OCI-LY7 (cell line): ENCODE results near the gene DNAJB9. TPM values are rescaled to one million over a fixed set of nuclear protein-coding genes. Genes with fewer than 3 reads are reported as not detected.
A peak's percentile ranks its signal among the peaks of the same experiment; 100 is the strongest.

Experiments
- BruUV-seq: library from RNA; stranded (reverse); fragments of 400-500 nt; replicated peaks from 2 replicates; lab custom pipeline; 2021; lab: Mats Ljungman, UMichigan
- CTCF ChIA-PET: fragments of 300-600 bp; sonication (Branson Sonifier 250); formaldehyde crosslinking; loops from one replicate; lab custom pipeline; 2022; ENCODE audit warnings: antibody characterized with exemption; ENCODE audit not compliant: unreplicated experiment; lab: Charles Lee
- POLR2A ChIA-PET: fragments of 300-600 bp; sonication (Branson Sonifier 250); formaldehyde crosslinking; loops from one replicate; lab custom pipeline; 2022; ENCODE audit warnings: antibody characterized with exemption; lab: Charles Lee
- DNase-seq: peaks from one replicate; pipeline ENCODE4 v3.0.0-alpha.2; 2015; ENCODE audit warnings: low spot score
- H2AFZ ChIP-seq: fragments of 200-600 bp; sonication (generic), shearing (Covaris generic); 2 replicates; pipeline ENCODE4 v1.6.1; 2014; ENCODE audit warnings: mild to moderate bottlenecking, antibody characterized with exemption, low read length, moderate library complexity
- H3K27ac ChIP-seq: fragments of 200-600 bp; sonication (generic); 2 replicates; pipeline ENCODE4 v1.5.1; 2014; ENCODE audit warnings: mixed run types, low read depth, mild to moderate bottlenecking, moderate library complexity, low read length, inconsistent platforms; ENCODE audit not compliant: poor library complexity, severe bottlenecking
- H3K36me3 ChIP-seq: fragments of 200-600 bp; sonication (generic); 2 replicates; pipeline ENCODE4 v1.6.1; 2014; ENCODE audit warnings: mild to moderate bottlenecking, antibody characterized with exemption, low read length, moderate library complexity, mixed read lengths; ENCODE audit not compliant: insufficient read depth
- H3K4me1 ChIP-seq: fragments of 200-600 bp; sonication (generic); 2 replicates; pipeline ENCODE4 v1.5.1; 2014; ENCODE audit warnings: mild to moderate bottlenecking, low read length; ENCODE audit not compliant: insufficient read depth, poor library complexity, severe bottlenecking
- H3K4me2 ChIP-seq: fragments of 200-600 bp; sonication (generic); 2 replicates; pipeline ENCODE4 v1.6.1; 2014; ENCODE audit warnings: mild to moderate bottlenecking, low read length
- H3K4me3 ChIP-seq: fragments of 200-600 bp; sonication (generic); 2 replicates; pipeline ENCODE4 v1.5.1; 2014; ENCODE audit warnings: mild to moderate bottlenecking, low read depth, low read length; ENCODE audit not compliant: poor library complexity, severe bottlenecking
- H3K79me2 ChIP-seq: fragments of 200-600 bp; sonication (generic); 2 replicates; pipeline ENCODE4 v1.6.1; 2016; ENCODE audit warnings: low read depth, mild to moderate bottlenecking, low read length, moderate library complexity, mixed read lengths; ENCODE audit not compliant: insufficient read depth
- H3K9me2 ChIP-seq: fragments of 200-600 bp; sonication (generic); 2 replicates; pipeline ENCODE4 v1.6.1; 2016; ENCODE audit warnings: mild to moderate bottlenecking, low read length, mixed read lengths; ENCODE audit not compliant: insufficient read depth
- H3K9me3 ChIP-seq: fragments of 200-600 bp; sonication (generic); 2 replicates; pipeline ENCODE4 v1.6.1; 2014; ENCODE audit warnings: mild to moderate bottlenecking, mixed run types, low read length, mixed read lengths
- H4K20me1 ChIP-seq: fragments of 200-600 bp; sonication (generic); 2 replicates; pipeline ENCODE4 v1.6.1; 2014; ENCODE audit warnings: mild to moderate bottlenecking, antibody characterized with exemption, low read length, moderate library complexity, mixed read lengths; ENCODE audit not compliant: insufficient read depth
- CTCF ChIP-seq: fragments of 200-600 bp; sonication (generic); conservative IDR thresholded peaks from 2 replicates; pipeline ENCODE4 v1.5.1; 2014; ENCODE audit warnings: mild to moderate bottlenecking, antibody characterized with exemption, low read length, moderate library complexity, mixed read lengths
- EZH2phosphoT487 ChIP-seq: fragments of 200-600 bp; sonication (generic); IDR thresholded peaks from 2 replicates; pipeline ENCODE4 v1.6.1; 2018; ENCODE audit warnings: low read depth, borderline replicate concordance, mild to moderate bottlenecking, mixed run types, antibody characterized with exemption, low read length, moderate library complexity, mixed read lengths
- intact Hi-C: fragments of 100-400 bp; cut with micrococcal nuclease; formaldehyde crosslinking; loops from one replicate; pipeline ENCODE4 v1.10.0; 2022; ENCODE audit not compliant: unreplicated experiment
- total RNA-seq, 2 experiments: library from RNA; depleted of rRNA in 1 of 2; stranded (reverse); fragments of >200 nt in 1 of 2; shearing (Covaris generic) in 1 of 2; gene quantifications; 2 replicates each; pipeline ENCODE4 v1.2.3, GENCODE V29; 2014 to 2022

Gene DNAJB9
- total RNA-seq, 2 experiments from 2014 or later, result 11.4 to 20.3 TPM

GRCh38 chr7:108572480-108572879 is 2.8 kb downstream of the DNAJB9 start:
- peaks cover 55% of the 10 kb centered on the region for H3K79me2 ChIP-seq
- POLR2A ChIA-PET, result interaction anchor here (1.3 kb wide), 1 partner anchor 21 kb away, joined by 3 read pairs; no protein-coding TSS in a partner anchor
- no peak for DNase-seq
- TF ChIP-seq EZH2phosphoT487, result no peak
- TF ChIP-seq CTCF, result no peak
- no TSS peak for BruUV-seq
- no peak overlapping the region for H2AFZ ChIP-seq
- CTCF ChIA-PET, result no interaction called here
- H3K4me1 ChIP-seq, result peaks cover 22% of the 10 kb centered on the region
- H3K4me3 ChIP-seq, result no peak overlapping the region
- intact Hi-C loops, result no loop called here
- H3K36me3 ChIP-seq, result peaks cover 54% of the 10 kb centered on the region
- H3K9me2 ChIP-seq, result no peaks in the 10 kb centered on the region
- H4K20me1 ChIP-seq, result peaks cover 7% of the 10 kb centered on the region; the same call in 1 of the 2 replicates
- 0 out of 2 replicates have a peak, but pooled peaks cover 2% of the 10 kb centered on the region for H3K9me3 ChIP-seq
- 0 out of 2 replicates have a peak overlapping the region, but pooled peaks have one; percentile 2 for H3K4me2 ChIP-seq
- H3K27ac ChIP-seq, result no peak overlapping the region

- H4K20me1 ChIP-seq, result peaks cover 7% of the 10 kb centered on the region; the same call in 1 of the 2 replicates
- ChIA-PET CTCF (no interaction called here), POLR2A (interaction anchor here (0.7 to 2.0 kb wide), 3 partner anchors 17 to 684 kb away, joined by 4 to 6 read pairs (median 5); no protein-coding TSS in a partner anchor)
- no peak overlapping the region for H3K4me2 ChIP-seq
- no peak for DNase-seq
- TF ChIP-seq CTCF (no peak), EZH2phosphoT487 (no peak)
- intact Hi-C loops, result no loop called here
- H3K36me3 ChIP-seq, result peaks cover 70% of the 10 kb centered on the region
- peaks cover 12% of the 10 kb centered on the region for H3K4me1 ChIP-seq
- BruUV-seq, result no TSS peak
- no peak overlapping the region for H3K4me3 ChIP-seq
- H3K9me3 ChIP-seq, result peaks cover 4% of the 10 kb centered on the region; the same call in 1 of the 2 replicates
- H3K27ac ChIP-seq, result no peak overlapping the region
- H3K79me2 ChIP-seq, result peaks cover 39% of the 10 kb centered on the region
- H2AFZ ChIP-seq, result no peak overlapping the region
- no peaks in the 10 kb centered on the region for H3K9me2 ChIP-seq
These were observed 5.5 kb downstream of the DNAJB9 start for GRCh38 chr7:108575156-108575555.

DNA sequence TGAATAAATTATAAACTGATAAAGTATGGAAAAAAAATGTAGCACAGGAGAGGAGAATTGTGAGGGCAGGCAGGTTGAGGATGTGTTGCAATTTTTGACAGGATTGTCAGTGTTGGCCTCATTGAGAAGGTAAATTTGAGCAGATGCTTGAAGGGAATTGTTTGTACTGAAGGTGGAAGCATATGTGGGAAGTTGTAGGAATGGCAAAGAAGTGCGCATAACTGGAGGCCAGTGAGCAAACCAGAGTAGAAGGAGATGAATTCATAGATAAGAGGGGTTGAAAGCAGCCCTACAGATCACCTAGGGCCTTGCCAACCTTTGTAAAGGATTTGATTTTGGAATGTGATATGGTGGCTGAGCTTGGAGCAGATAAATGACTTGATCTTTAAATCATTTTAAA is 6.4 kb downstream of the DNAJB9 start:
- no peak for DNase-seq
- Histone ChIP-seq H3K4me3 (no peak overlapping the region), H3K36me3 (peaks cover 70% of the 10 kb centered on the region), H3K4me1 (peaks cover 8% of the 10 kb centered on the region), H2AFZ (no peak overlapping the region), H3K4me2 (no peak overlapping the region), H3K9me3 (peaks cover 4% of the 10 kb centered on the region; the same call in 1 of the 2 replicates), H3K27ac (no peak overlapping the region), H3K79me2 (peaks cover 30% of the 10 kb centered on the region), H4K20me1 (peaks cover under 1% of the 10 kb centered on the region; the same call in 1 of the 2 replicates), H3K9me2 (no peaks in the 10 kb centered on the region)
- intact Hi-C loops, result no loop called here
- no TSS peak for BruUV-seq
- ChIA-PET CTCF (no interaction called here), POLR2A (interaction anchor here (0.6 to 1.3 kb wide), 2 partner anchors 16 to 514 kb away, joined by 4 to 5 read pairs; no protein-coding TSS in a partner anchor)
- TF ChIP-seq EZH2phosphoT487, result no peak
- TF ChIP-seq CTCF, result no peak
